ENCODE data around the gene ADAM12.

GRCh38 chr10:126199221-126199998 is 188.9 kb downstream of the ADAM12 start:
- TF ChIP-seq SUZ12 (IDR thresholded peaks at IDR 0.05; ENCODE audit: extremely low read depth, insufficient read depth, insufficient read length) (no peak), ZNF274 (IDR thresholded peaks at IDR 0.05; ENCODE audit: low read depth, low read length) (no peak), YY1 (IDR thresholded peaks at IDR 0.05; ENCODE audit: insufficient read depth, insufficient read length) (no peak)

All from NT2/D1 (cell line).